Measurements from ENCODE around the gene ZP2.

DNA sequence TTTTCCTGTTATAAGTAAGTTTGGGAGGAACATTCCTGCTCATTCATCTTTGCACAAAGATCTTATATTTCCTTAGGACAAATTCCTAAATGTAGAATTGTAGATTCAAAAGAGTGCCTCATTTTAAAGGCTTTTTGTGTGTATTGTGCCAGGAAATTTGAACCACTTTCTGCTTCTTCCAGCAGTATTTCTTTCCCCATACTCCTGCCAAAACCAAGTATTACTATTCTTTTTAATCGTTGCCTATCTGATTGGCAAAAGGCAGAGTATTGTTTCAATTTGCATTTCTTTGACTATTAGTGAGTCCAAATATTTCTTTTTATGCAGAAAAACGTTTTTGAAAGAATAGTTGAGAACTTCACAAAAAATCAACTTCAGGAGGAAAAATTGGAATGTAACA is 31.4 kb upstream of the ZP2 start:
- TF ChIP-seq, protein P1, sequence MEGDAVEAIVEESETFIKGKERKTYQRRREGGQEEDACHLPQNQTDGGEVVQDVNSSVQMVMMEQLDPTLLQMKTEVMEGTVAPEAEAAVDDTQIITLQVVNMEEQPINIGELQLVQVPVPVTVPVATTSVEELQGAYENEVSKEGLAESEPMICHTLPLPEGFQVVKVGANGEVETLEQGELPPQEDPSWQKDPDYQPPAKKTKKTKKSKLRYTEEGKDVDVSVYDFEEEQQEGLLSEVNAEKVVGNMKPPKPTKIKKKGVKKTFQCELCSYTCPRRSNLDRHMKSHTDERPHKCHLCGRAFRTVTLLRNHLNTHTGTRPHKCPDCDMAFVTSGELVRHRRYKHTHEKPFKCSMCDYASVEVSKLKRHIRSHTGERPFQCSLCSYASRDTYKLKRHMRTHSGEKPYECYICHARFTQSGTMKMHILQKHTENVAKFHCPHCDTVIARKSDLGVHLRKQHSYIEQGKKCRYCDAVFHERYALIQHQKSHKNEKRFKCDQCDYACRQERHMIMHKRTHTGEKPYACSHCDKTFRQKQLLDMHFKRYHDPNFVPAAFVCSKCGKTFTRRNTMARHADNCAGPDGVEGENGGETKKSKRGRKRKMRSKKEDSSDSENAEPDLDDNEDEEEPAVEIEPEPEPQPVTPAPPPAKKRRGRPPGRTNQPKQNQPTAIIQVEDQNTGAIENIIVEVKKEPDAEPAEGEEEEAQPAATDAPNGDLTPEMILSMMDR (IDR thresholded peaks at IDR 0.05): no peak
- TF ChIP-seq POLR2A (IDR thresholded peaks at IDR 0.05): no peak

Measured in ovary (tissue), 3 donors.